Activated CD4-positive, alpha-beta T cell treated with anti-CD3 and anti-CD28 coated beads, Interleukin-2, Interleukin-4, amounts not matched to agents 100 ng/mL and 50 ng/mL, durations not matched to agents 16 hours and 8 hours (primary cell): ENCODE measurements around the gene SULF2.

Source experiments
- DNase-seq: peaks from one replicate; pipeline ENCODE4 v3.0.0-alpha.2; 2020; ENCODE audit warnings: low spot score

Gene SULF2

GRCh38 chr20:47762699-47763268 lies 22.5 kb downstream of the SULF2 start:
- DNase-seq = no peak

- no peak for DNase-seq
Observed at GRCh38 chr20:47761482-47762047, 23.7 kb downstream of the SULF2 start.

GRCh38 chr20:47760686-47761481 lies 24.4 kb downstream of the SULF2 start:
- no peak for DNase-seq

GRCh38 chr20:47758517-47759450 lies 26.5 kb downstream of the SULF2 start:
- no peak for DNase-seq

- DNase-seq = no peak
Observed at GRCh38 chr20:47757145-47758035, 27.9 kb downstream of the SULF2 start.

GRCh38 chr20:47754946-47755652 lies 30.2 kb downstream of the SULF2 start:
- DNase-seq = no peak

GRCh38 chr20:47754388-47754715 lies 30.9 kb downstream of the SULF2 start:
- no peak for DNase-seq

GRCh38 chr20:47753576-47754387 lies 31.5 kb downstream of the SULF2 start:
- no peak for DNase-seq

- DNase-seq = no peak
Observed at GRCh38 chr20:47751449-47751848, 33.8 kb downstream of the SULF2 start.

GRCh38 chr20:47749339-47749738 lies 35.9 kb downstream of the SULF2 start:
- DNase-seq = no peak

- DNase-seq = no peak
Observed at GRCh38 chr20:47748823-47749222, 36.5 kb downstream of the SULF2 start.

GRCh38 chr20:47748069-47748468 lies 37.2 kb downstream of the SULF2 start:
- DNase-seq = no peak

GRCh38 chr20:47747669-47748031 lies 37.6 kb downstream of the SULF2 start:
- DNase-seq = no peak

GRCh38 chr20:47744803-47745202 lies 40.5 kb downstream of the SULF2 start:
- DNase-seq = no peak

GRCh38 chr20:47743671-47744070 lies 41.6 kb downstream of the SULF2 start:
- no peak for DNase-seq

- no peak for DNase-seq
Observed at GRCh38 chr20:47741669-47742608, 43.3 kb downstream of the SULF2 start.

GRCh38 chr20:47740862-47741184 lies 44.5 kb downstream of the SULF2 start:
- DNase-seq = no peak

GRCh38 chr20:47740121-47740861 lies 45.0 kb downstream of the SULF2 start:
- DNase-seq = no peak
